NOMO-1 (cell line): ENCODE results near the gene ARFGAP1.
"Not testable (repeated sequence)": the region's sequence is repeated elsewhere in the genome, so short reads cannot be mapped to it uniquely, and the experiment has no call there.

Source experiments
- DNase-seq, 2 experiments: peaks; one replicate each; lab custom pipeline; 2025; ENCODE audit not compliant: unreplicated experiment in 2 of 2; lab: John Stamatoyannopoulos, UW

Gene ARFGAP1

DNA sequence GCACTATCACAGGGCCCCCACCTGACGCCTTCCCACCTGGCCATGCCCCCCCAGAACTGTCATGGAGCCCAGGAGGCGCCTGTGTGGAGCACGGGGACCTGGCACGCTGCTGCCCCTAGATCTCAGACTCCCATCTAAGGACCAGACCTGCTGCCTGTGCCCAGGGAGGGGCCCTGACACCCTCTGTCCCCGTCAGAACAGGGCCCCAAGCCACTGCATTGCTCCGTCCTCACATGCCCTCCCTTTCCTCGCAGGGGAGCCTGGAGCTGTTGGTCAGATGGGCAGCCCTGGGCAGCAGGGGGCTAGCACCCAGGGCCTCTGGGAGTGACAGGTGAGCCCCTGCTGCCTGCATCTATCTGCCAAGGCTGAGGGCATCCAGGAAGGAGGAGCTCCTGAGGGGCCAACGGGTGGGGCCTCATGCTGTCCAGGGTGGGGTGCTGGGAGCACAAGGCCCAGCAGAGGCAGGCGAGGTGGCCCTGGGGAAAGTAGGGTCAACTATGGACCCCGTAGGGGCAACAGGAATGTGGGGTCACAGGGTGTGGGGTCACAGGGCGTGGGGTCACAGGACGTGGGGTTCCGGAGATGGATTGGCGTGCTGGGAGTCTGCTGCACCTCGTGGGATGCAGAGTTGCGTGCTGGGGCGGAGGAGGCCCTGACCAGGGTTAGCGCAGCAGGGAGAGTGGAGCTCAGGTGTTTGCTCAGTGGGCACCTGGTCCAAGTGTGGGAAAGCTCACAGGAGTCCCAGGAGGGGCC lies 56.9 kb downstream of the ARFGAP1 start:
- DNase-seq, result no peak

DNA sequence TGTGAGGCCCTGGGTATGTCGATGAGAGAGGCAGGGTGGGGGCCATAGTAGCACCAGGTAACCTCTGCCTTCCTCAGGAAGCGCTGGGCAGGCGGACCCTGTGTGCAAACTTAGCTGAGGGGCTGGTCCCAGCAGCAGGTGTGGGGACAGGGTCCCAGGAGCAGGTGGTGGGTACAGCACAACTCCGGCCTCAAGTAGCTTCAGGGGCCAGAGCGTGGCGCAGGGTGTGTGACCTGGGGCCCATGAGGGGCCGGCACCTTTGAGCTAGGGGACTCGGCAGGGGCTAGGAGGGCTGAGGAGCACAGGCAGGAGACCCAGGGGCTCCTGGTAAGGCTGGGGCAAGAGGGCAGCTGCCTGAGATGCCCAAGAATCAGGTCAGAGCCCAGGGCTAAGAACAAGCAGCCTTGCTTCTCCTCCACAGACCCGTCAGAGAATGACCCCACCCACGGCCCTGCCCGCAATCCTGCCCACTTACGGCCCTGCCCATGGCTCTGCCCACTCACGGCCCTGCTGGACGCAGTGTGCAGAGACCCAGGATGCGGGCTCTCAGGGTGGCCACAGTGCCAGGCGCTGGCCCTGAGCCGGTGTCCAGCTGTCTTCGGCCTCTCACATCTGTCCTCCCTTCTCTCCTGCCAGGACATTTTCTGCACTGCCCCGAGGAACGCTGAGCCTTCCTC lies 57.6 kb downstream of the ARFGAP1 start:
- no peak for DNase-seq

DNA sequence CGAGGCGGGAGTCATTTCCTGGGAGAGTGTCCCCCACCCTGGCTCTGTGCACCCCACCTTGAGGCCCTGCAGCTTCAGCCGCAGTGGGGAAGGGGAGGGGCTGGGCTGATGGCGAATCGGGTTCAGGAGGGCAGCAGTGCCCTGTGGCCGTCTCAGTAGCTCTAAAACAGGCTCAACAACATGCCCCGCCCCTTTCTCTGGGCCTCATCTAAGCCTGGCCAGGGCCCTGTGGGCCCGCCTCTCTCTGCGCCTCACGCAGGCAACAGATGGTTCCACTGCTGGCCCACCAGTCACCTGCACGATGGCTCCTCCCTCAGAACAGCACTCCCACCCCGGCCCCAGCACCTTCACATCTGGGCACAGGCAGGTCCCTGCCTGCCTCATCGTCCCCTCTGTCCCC lies 58.3 kb downstream of the ARFGAP1 start:
- DNase-seq, result no peak

DNA sequence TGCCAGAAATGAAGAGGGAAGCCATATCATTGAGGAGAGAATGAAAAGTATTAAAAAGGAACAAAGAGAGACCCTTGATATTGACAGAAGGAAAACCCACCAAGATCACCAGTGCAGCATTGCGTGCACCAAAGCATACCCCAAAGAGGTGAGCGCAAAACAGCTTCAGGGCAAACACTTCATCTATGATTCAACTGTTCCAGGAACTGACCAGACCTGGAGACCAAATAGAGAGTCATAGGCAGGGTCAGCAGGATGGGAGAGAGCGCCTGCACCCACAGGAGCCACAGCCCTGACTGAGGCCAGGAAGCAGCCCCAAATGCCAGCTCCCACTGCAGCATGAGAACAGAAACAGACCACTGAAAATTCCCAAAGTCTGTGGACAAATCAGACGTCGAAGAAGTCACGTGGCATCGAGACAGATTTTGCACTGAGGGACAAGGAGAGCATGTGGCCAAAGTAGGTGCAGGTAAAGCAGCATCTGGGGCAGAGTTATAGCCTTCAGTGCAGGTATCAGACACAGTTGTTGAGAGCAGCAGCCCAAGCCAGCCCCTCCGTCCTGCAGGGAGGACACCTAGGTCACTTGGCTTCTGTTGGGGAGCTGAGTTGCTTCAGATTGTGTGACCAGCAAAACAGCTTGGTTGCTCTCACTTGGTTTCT lies 59.3 kb downstream of the ARFGAP1 start:
- DNase-seq, result no peak

DNA sequence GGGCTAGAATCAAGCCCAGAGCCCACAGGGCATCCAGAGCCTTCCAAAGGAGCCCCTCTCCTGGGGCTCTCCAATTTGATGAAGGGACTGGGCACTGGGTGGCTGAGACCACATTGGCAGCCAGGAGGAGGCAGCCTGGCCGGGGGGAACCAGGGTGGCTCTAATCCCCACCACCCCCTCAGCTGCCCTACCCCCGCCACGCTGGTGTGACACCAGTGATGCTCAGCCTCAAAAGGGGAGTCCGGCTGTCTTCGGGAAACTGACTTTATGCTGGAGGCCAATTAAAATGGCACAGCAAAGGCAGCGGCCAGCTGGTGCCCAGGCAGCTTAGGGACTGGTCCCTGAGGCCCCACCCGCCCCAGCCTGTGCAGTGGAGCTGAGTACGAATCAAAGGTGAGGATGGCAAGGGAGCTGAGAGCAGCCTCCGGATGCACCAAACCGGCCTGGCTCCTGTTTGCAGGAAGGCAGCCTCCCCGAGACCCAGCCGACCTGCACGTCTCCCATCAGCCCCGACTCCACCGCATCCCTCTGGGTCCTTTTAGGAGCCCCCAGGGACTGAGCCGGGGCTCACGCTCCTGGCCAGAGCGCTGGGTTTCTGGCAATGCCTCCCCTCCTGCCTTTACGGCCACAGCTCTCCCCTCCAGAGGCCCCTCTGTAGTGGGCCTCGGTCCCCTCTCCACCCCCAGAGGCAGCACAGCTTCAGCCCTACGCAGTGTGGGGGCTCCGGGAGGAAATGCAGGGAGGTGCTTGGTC lies 60.1 kb downstream of the ARFGAP1 start:
- DNase-seq, result no peak

DNA sequence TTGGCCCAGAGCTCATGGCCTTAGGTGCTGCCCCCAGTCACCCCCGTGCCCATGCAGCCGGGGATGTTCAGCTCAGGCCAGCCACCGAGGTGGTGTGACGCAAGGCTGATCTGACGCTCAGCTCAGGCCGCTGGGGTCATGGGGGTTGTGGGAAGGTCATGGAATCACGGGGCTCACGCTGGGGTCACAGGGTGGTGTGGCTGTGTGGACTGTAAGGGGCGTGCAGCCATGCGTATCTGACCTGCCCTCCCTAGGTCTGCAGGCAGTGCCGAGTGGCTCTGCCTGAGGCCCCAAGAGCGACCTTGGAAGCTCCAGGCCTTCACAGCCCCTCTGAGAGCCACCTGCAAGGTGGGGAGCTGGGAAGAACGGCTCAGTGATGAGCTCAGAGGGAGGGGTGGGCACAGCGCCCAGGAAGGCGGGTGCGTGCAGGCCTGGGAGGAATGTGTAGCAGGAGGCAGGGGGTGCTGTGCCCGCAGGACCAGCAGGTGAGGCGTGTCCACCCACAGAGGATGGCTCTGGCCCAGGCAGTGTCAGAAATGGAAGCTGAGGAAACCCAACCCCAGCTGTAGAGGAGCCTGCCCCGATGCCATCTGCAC lies 60.7 kb downstream of the ARFGAP1 start:
- DNase-seq, result no peak

DNA sequence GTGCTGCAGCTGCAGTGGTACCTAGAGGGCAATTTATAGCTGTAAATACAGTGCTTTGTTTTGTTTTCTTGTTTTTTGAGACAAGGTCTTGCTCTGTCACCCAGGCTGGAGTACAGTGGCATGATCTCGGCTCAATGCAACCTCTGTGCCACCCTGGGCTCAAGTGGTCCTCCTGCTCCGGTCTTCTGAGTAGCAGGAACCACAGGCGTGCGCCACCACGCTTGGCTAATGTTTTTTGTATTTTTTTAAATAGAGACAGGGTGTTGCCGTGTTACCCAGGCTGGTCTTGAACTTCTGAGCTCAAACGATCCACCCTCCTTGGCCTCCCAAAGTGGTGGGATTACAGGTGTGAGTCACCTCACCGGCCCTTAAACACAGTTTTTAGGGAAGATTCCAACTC lies 61.7 kb downstream of the ARFGAP1 start:
- no peak for DNase-seq

DNA sequence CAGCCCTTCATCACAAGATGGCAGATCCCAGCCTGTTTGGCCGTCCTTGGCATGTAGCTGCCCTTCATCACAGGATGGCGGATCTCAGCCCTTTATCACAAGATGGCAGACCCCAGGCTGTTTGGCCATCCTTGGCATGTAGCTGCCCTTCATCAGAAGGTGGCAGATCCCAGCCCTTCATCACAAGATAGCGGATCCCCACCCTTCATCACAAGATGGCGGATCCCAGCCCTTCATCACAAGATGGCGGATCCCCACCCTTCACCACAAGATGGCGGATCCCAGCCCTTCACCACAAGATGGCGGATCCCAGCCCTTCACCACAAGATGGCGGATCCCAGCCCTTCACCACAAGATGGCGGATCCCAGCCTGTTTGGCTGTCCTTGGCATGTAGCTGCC lies 62.4 kb downstream of the ARFGAP1 start:
- not testable (repeated sequence) for DNase-seq

DNA sequence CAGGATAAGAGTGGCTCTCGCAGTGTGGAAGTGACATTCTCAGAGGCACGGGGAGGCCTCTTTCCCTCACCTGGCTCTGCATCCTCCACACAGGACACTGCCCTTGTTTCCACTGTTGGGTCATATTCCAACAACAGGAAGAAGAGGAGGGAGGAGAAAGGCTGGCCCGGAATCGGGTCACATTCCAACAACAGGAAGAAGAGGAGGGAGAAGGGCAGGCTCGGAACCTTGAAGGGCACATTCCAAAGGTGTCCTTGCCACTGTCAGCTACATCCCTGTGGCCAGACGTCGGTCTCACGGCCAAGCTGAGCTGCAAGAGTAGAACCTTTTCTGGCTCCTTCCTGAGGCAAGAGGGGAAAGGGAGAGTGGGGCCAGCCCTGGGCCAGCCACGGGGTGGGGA lies 63.1 kb downstream of the ARFGAP1 start:
- DNase-seq, result no peak

DNA sequence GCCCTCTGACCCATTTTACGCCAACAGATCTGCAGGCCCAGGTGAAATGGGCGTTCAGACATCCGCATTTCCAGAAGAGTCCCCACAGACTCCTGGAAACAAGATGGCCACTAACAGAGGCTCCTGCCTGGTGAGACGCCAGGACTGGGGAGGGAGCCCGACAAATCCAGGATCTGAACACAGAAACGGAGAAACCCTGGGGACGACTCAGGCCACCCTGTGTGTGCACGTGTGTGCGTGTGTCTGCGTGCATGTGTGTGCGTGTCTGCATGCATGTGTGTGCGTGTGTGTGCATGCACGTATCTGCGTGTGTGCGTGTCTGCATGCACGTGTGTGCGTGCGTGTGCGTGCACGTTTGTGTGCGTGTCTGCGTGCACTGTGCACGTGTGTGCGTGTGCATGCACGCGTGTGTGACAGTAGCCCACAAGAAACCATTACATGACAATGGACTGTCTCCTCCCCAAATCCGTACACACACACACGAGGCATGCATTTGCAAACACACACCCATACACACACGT lies 63.7 kb downstream of the ARFGAP1 start:
- no peak for DNase-seq

DNA sequence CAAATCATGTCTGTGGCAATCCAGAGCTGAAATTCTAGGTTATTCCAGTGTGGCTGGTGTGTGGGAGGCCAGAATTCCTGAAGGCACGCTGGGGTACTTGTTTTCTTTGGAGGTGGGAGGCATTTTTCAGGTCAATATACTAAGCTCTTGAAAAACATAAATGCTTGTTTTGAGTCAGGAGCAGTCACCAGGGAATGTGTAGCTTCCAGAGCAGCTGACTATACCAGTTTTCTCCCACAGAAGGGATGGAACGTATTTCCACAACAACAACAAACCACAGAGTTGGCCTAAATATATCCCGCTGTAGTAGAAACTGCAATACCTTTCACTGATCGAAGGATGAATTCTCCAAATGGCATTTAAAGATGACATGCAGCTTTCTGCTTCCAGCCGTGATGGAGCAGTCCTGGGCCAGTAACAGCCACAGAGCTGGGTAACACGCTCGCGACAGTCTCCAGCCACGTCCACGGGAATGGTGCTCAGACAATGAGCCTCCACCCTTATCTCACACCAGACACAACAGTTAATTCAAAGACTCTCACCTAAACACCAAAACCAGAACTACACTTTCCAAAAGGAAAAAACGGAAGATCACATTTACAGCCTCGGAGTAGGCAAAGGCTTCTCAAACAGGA lies 65.3 kb downstream of the ARFGAP1 start:
- no peak for DNase-seq
